Keratinocyte (primary cell): Measurements from ENCODE around the gene PDE3A.

Source experiments
- CTCF ChIP-seq, 3 experiments: IDR thresholded peaks in 1 of 3; conservative IDR thresholded peaks in 1 of 3; optimal IDR thresholded peaks in 1 of 3; 2 replicates in 2 of 3; 3 replicates in 1 of 3; pipeline versions ENCODE3 to v1.5.1; 2011; ENCODE audit warnings: low read length in 3 of 3, mild to moderate bottlenecking in 3 of 3, moderate library complexity in 2 of 3, control low read depth in 1 of 3, inconsistent platforms in 1 of 3; ENCODE audit not compliant: insufficient read depth in 2 of 3; ENCODE audit errors: extremely low read depth in 1 of 3
- EZH2 ChIP-seq: IDR thresholded peaks from one replicate; pipeline ENCODE4 v1.6.1; 2012; ENCODE audit warnings: inconsistent platforms, mild to moderate bottlenecking, low read length, moderate library complexity

- no peak for TF ChIP-seq CTCF (optimal IDR thresholded peaks at IDR 0.05 in 1 of 3, IDR thresholded peaks at IDR 0.05 in 1 of 3, conservative IDR thresholded peaks at IDR 0.05 in 1 of 3; ENCODE audit: extremely low read depth in 1 of 3, insufficient read depth in 2 of 3, low read length in 3 of 3)
- TF ChIP-seq EZH2, result no peak
Observed at GRCh38 chr12:20415641-20416040, 47.3 kb downstream of the PDE3A start.
